HepG2 (cell line): ENCODE measurements around the gene RABGAP1L. TPM values are rescaled to one million over a fixed set of nuclear protein-coding genes. Genes with fewer than 3 reads are reported as not detected.

Experiments
- BCL6 ChIP-seq: IDR thresholded peaks from 2 replicates; pipeline ENCODE4 v1.6.1; 2016; ENCODE audit warnings: missing genetic modification reagents, missing compliant biosample characterization
- JDP2 ChIP-seq: sonication (generic); formaldehyde crosslinking; IDR thresholded peaks from 2 replicates; pipeline ENCODE4 v1.8.1; 2022; ENCODE audit warnings: missing genetic modification reagents, borderline replicate concordance
- JUN ChIP-seq: sonication (generic); formaldehyde crosslinking; IDR thresholded peaks from 2 replicates; pipeline ENCODE4 v1.4.0; 2020; ENCODE audit warnings: mild to moderate bottlenecking, missing genetic modification reagents
- NAIF1 ChIP-seq: sonication (generic); formaldehyde crosslinking; IDR thresholded peaks from 2 replicates; pipeline ENCODE4 v1.5.0; 2020; ENCODE audit warnings: mild to moderate bottlenecking, missing genetic modification reagents, borderline replicate concordance
- PRPF4 ChIP-seq: fragments of 200-400 bp; formaldehyde crosslinking; IDR thresholded peaks from 2 replicates; pipeline ENCODE4 v1.6.1; 2016; ENCODE audit warnings: low read length, low read depth; ENCODE audit not compliant: poor library complexity, severe bottlenecking
- SKI ChIP-seq: fragments of 450-650 bp; IDR thresholded peaks from one replicate; pipeline ENCODE4 v1.6.1; 2018; ENCODE audit warnings: mild to moderate bottlenecking; ENCODE audit not compliant: partially characterized antibody
- SMAD3 ChIP-seq: sonication (generic); formaldehyde crosslinking; IDR thresholded peaks from 2 replicates; pipeline ENCODE4 v1.4.0; 2020; ENCODE audit warnings: missing genetic modification reagents
- ZNF224 ChIP-seq: sonication (generic); formaldehyde crosslinking; IDR thresholded peaks from 2 replicates; pipeline ENCODE4 v1.5.0; 2020; ENCODE audit warnings: mild to moderate bottlenecking, missing genetic modification reagents
- ZNF546 ChIP-seq: sonication (generic); formaldehyde crosslinking; conservative IDR thresholded peaks from 2 replicates; pipeline ENCODE4 v1.8.1; 2023; ENCODE audit warnings: mild to moderate bottlenecking, missing genetic modification reagents
- ZNF777 ChIP-seq: sonication (generic); formaldehyde crosslinking; IDR thresholded peaks from 2 replicates; pipeline ENCODE4 v1.4.0; 2020; ENCODE audit warnings: missing genetic modification reagents
- polyA plus RNA-seq, 8 experiments: library from polyadenylated mRNA; depleted of rRNA in 3 of 8; stranded (reverse) in 7 of 8; unstranded in 1 of 8; fragments of >200 nt; fragmentation: Illumina TruSeq in 4 of 8; extraction: Trizol in 4 of 8; gene quantifications; 2 replicates each; pipeline versions ENCODE4 v1.2.1 to v1.2.3, GENCODE V29; 2011 to 2016; ENCODE audit warnings: low read depth in 4 of 8, missing spikeins in 1 of 8, mixed read lengths in 1 of 8; ENCODE audit not compliant: insufficient read depth in 1 of 8
- total RNA-seq, 5 experiments: library from RNA; depleted of rRNA; stranded (reverse); fragments of >200 nt; fragmentation: Illumina TruSeq; extraction: Trizol; gene quantifications; 2 replicates each; pipeline ENCODE4 v1.2.3, GENCODE V29; 2016; ENCODE audit warnings: low read depth in 1 of 5
- TF ChIP-seq, protein P1 (sequence below): sonication (generic); formaldehyde crosslinking; IDR thresholded peaks from 2 replicates; pipeline ENCODE4 v1.4.0; 2020; ENCODE audit warnings: missing genetic modification reagents, mild to moderate bottlenecking, borderline replicate concordance
- TF ChIP-seq, protein P2 (sequence below): sonication (generic); formaldehyde crosslinking; IDR thresholded peaks from 2 replicates; pipeline ENCODE4 v1.8.0; 2022; ENCODE audit warnings: missing genetic modification reagents, mild to moderate bottlenecking, moderate library complexity, borderline replicate concordance
- TF ChIP-seq, protein P3 (sequence below): sonication (generic); formaldehyde crosslinking; IDR thresholded peaks from 2 replicates; pipeline ENCODE4 v1.4.0; 2020; ENCODE audit warnings: missing genetic modification reagents, borderline replicate concordance
- TF ChIP-seq, protein P4 (sequence below): sonication (generic); formaldehyde crosslinking; IDR thresholded peaks from 2 replicates; pipeline ENCODE4 v1.8.0; 2022; ENCODE audit warnings: mild to moderate bottlenecking, missing genetic modification reagents; ENCODE audit not compliant: insufficient replicate concordance
- TF ChIP-seq, protein P5 (sequence below): sonication (generic); formaldehyde crosslinking; IDR thresholded peaks from 2 replicates; pipeline ENCODE4 v1.4.0; 2020; ENCODE audit warnings: mild to moderate bottlenecking, missing genetic modification reagents
- TF ChIP-seq, protein P6 (sequence below): IDR thresholded peaks from 2 replicates; pipeline ENCODE4 v1.6.1; 2016; ENCODE audit warnings: mild to moderate bottlenecking, missing biosample characterization, missing genetic modification reagents
- TF ChIP-seq, protein P7 (sequence below): sonication (generic); formaldehyde crosslinking; IDR thresholded peaks from 2 replicates; pipeline ENCODE4 v1.9.0; 2021; ENCODE audit warnings: missing genetic modification reagents, borderline replicate concordance

RABGAP1L gene
- total and polyA plus RNA-seq, 2 of the 13 experiments (the other 11 are each of a cell fraction or from before 2014, with no cell fraction given), result 7.9 to 22.6 TPM

DNA sequence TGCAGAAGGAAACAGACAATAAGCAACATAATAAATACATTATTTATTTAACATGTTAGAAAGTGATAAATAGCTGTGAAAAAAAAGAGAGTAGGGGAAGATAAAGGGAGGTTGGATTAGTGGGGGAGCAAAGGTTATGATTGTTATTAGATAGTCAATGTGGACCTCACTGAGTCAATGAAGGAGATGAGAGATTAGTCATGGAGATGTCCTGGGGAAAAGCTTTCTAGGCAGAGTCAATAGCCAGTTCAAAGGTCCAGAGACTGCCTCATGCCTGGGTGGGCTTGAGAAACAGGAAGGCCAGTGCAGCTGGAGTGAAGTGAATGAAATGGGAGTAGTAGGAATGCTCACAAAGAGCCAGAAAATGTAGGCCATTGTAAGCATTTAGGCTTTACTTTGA lies 653.3 kb downstream of the RABGAP1L start (continued):
- TF ChIP-seq, protein P1, sequence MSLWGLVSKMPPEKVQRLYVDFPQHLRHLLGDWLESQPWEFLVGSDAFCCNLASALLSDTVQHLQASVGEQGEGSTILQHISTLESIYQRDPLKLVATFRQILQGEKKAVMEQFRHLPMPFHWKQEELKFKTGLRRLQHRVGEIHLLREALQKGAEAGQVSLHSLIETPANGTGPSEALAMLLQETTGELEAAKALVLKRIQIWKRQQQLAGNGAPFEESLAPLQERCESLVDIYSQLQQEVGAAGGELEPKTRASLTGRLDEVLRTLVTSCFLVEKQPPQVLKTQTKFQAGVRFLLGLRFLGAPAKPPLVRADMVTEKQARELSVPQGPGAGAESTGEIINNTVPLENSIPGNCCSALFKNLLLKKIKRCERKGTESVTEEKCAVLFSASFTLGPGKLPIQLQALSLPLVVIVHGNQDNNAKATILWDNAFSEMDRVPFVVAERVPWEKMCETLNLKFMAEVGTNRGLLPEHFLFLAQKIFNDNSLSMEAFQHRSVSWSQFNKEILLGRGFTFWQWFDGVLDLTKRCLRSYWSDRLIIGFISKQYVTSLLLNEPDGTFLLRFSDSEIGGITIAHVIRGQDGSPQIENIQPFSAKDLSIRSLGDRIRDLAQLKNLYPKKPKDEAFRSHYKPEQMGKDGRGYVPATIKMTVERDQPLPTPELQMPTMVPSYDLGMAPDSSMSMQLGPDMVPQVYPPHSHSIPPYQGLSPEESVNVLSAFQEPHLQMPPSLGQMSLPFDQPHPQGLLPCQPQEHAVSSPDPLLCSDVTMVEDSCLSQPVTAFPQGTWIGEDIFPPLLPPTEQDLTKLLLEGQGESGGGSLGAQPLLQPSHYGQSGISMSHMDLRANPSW (CRISPR knock-in tag), result no peak
- TF ChIP-seq SKI (peak; percentile 98), ZNF546 (CRISPR knock-in tag) (no peak), ZNF224 (CRISPR knock-in tag) (no peak), SMAD3 (CRISPR knock-in tag) (peak; percentile 88), NAIF1 (CRISPR knock-in tag) (no peak), JUN (peak; percentile 86), ZNF777 (CRISPR knock-in tag) (no peak), PRPF4 (no peak), JDP2 (no peak), BCL6 (CRISPR knock-in tag) (peak; percentile 100)
- TF ChIP-seq, protein P2, sequence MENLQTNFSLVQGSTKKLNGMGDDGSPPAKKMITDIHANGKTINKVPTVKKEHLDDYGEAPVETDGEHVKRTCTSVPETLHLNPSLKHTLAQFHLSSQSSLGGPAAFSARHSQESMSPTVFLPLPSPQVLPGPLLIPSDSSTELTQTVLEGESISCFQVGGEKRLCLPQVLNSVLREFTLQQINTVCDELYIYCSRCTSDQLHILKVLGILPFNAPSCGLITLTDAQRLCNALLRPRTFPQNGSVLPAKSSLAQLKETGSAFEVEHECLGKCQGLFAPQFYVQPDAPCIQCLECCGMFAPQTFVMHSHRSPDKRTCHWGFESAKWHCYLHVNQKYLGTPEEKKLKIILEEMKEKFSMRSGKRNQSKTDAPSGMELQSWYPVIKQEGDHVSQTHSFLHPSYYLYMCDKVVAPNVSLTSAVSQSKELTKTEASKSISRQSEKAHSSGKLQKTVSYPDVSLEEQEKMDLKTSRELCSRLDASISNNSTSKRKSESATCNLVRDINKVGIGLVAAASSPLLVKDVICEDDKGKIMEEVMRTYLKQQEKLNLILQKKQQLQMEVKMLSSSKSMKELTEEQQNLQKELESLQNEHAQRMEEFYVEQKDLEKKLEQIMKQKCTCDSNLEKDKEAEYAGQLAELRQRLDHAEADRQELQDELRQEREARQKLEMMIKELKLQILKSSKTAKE, result peak; percentile 93
- TF ChIP-seq, protein P3, sequence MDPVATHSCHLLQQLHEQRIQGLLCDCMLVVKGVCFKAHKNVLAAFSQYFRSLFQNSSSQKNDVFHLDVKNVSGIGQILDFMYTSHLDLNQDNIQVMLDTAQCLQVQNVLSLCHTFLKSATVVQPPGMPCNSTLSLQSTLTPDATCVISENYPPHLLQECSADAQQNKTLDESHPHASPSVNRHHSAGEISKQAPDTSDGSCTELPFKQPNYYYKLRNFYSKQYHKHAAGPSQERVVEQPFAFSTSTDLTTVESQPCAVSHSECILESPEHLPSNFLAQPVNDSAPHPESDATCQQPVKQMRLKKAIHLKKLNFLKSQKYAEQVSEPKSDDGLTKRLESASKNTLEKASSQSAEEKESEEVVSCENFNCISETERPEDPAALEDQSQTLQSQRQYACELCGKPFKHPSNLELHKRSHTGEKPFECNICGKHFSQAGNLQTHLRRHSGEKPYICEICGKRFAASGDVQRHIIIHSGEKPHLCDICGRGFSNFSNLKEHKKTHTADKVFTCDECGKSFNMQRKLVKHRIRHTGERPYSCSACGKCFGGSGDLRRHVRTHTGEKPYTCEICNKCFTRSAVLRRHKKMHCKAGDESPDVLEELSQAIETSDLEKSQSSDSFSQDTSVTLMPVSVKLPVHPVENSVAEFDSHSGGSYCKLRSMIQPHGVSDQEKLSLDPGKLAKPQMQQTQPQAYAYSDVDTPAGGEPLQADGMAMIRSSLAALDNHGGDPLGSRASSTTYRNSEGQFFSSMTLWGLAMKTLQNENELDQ (CRISPR knock-in tag), result no peak
- TF ChIP-seq, protein P4, sequence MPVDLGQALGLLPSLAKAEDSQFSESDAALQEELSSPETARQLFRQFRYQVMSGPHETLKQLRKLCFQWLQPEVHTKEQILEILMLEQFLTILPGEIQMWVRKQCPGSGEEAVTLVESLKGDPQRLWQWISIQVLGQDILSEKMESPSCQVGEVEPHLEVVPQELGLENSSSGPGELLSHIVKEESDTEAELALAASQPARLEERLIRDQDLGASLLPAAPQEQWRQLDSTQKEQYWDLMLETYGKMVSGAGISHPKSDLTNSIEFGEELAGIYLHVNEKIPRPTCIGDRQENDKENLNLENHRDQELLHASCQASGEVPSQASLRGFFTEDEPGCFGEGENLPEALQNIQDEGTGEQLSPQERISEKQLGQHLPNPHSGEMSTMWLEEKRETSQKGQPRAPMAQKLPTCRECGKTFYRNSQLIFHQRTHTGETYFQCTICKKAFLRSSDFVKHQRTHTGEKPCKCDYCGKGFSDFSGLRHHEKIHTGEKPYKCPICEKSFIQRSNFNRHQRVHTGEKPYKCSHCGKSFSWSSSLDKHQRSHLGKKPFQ, result no peak
- TF ChIP-seq, protein P5, sequence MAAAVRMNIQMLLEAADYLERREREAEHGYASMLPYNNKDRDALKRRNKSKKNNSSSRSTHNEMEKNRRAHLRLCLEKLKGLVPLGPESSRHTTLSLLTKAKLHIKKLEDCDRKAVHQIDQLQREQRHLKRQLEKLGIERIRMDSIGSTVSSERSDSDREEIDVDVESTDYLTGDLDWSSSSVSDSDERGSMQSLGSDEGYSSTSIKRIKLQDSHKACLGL (CRISPR knock-in tag), result no peak
- TF ChIP-seq, protein P6, sequence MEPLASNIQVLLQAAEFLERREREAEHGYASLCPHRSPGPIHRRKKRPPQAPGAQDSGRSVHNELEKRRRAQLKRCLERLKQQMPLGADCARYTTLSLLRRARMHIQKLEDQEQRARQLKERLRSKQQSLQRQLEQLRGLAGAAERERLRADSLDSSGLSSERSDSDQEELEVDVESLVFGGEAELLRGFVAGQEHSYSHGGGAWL (CRISPR knock-in tag), result no peak
- TF ChIP-seq, protein P7, sequence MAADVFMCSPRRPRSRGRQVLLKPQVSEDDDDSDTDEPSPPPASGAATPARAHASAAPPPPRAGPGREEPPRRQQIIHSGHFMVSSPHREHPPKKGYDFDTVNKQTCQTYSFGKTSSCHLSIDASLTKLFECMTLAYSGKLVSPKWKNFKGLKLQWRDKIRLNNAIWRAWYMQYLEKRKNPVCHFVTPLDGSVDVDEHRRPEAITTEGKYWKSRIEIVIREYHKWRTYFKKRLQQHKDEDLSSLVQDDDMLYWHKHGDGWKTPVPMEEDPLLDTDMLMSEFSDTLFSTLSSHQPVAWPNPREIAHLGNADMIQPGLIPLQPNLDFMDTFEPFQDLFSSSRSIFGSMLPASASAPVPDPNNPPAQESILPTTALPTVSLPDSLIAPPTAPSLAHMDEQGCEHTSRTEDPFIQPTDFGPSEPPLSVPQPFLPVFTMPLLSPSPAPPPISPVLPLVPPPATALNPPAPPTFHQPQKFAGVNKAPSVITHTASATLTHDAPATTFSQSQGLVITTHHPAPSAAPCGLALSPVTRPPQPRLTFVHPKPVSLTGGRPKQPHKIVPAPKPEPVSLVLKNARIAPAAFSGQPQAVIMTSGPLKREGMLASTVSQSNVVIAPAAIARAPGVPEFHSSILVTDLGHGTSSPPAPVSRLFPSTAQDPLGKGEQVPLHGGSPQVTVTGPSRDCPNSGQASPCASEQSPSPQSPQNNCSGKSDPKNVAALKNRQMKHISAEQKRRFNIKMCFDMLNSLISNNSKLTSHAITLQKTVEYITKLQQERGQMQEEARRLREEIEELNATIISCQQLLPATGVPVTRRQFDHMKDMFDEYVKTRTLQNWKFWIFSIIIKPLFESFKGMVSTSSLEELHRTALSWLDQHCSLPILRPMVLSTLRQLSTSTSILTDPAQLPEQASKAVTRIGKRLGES (CRISPR knock-in tag), result no peak
